Lower leg skin (tissue), 4 donors: ENCODE data around the gene AFAP1L1. TPM values are rescaled to one million over a fixed set of nuclear protein-coding genes. Genes with fewer than 3 reads are reported as not detected.

Experiments used
- DNase-seq, 2 donors: peaks; one replicate each; pipeline ENCODE4 v3.0.0-alpha.2; 2019; ENCODE audit warnings: low spot score in 2 of 2
- H3K4me3 ChIP-seq: fragments of 200-600 bp; sonication (generic); 2 replicates; pipeline ENCODE4 v1.5.1; 2017; ENCODE audit warnings: mild to moderate bottlenecking, low read depth; ENCODE audit not compliant: poor library complexity, severe bottlenecking
- POLR2A ChIP-seq, 2 donors: fragments of 450-650 bp; IDR thresholded peaks; one replicate each; pipeline ENCODE4 v1.6.1; 2016 to 2017; ENCODE audit warnings: antibody characterized with exemption in 2 of 2, mild to moderate bottlenecking in 1 of 2, moderate library complexity in 1 of 2
- WGBS, 2 donors: methylation state at CpG; one replicate each; pipeline ENCODE4 v1.1.5; 2018; 5-methylcytosine and 5-hydroxymethylcytosine counted together
- intact Hi-C: fragments of 100-400 bp; cut with DNase I; formaldehyde crosslinking; loops from one replicate; pipeline ENCODE4 v1.15.0; 2023; ENCODE audit warnings: low total_unique reads
- total RNA-seq, 4 donors: library from RNA; depleted of rRNA; stranded (reverse); fragments of >200 nt; gene quantifications; one replicate each; pipeline ENCODE4 v1.1.0, GENCODE V29; 2016
- TF ChIP-seq, protein P1 (sequence below), 3 donors: fragments of 450-650 bp; IDR thresholded peaks; one replicate each; pipeline ENCODE4 v1.5.1; 2016; ENCODE audit warnings: antibody characterized with exemption in 3 of 3, mild to moderate bottlenecking in 3 of 3, moderate library complexity in 2 of 3

Gene AFAP1L1
- total RNA-seq, 4 donors from 2014 or later = 6.3 to 10.8 (median 8.0) TPM

DNA sequence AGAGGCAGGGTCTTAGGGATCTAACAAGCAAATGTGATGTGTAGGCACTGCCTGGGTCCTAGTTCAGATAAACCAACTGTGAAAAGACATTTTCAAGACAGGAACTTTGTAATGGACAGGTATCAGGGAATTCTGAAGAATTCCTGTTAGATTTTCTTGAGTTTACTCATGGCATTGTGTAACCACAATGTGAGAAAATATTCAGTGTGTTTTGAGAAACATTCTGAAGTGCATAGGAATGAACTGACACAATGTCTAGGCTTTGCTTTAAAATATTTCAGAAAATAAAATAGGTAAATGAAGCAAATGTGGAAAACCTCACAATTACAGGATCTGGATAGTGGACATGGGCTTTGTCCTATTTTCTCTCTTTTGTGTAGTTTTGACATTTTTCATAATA is 15.2 kb upstream of the AFAP1L1 start:
- no peak overlapping the region for H3K4me3 ChIP-seq
- intact Hi-C loops = no loop called here
- no peak for DNase-seq
- TF ChIP-seq POLR2A (IDR thresholded peaks at IDR 0.05) = no peak
- TF ChIP-seq, protein P1, sequence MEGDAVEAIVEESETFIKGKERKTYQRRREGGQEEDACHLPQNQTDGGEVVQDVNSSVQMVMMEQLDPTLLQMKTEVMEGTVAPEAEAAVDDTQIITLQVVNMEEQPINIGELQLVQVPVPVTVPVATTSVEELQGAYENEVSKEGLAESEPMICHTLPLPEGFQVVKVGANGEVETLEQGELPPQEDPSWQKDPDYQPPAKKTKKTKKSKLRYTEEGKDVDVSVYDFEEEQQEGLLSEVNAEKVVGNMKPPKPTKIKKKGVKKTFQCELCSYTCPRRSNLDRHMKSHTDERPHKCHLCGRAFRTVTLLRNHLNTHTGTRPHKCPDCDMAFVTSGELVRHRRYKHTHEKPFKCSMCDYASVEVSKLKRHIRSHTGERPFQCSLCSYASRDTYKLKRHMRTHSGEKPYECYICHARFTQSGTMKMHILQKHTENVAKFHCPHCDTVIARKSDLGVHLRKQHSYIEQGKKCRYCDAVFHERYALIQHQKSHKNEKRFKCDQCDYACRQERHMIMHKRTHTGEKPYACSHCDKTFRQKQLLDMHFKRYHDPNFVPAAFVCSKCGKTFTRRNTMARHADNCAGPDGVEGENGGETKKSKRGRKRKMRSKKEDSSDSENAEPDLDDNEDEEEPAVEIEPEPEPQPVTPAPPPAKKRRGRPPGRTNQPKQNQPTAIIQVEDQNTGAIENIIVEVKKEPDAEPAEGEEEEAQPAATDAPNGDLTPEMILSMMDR (IDR thresholded peaks at IDR 0.05) = no peak

DNA sequence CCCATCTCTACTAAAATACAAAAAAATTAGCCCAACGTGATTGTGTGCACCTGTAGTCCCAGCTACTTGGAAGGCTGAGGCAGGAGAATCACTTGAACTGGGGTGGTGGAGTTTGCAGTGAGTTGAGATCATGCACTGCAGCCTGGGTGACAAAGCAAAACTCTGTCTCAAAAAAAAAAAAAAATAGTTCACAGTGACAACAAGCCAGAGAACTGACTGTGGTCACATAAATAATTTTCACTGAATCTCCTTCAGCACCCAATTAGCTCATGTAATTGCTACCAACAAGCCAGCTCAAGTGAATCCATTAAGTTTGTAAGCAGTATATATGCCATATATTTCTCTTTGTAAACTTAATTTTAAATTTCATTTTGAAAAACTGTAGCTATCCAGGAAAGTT is 14.5 kb upstream of the AFAP1L1 start:
- no peak for TF ChIP-seq POLR2A (IDR thresholded peaks at IDR 0.05)
- TF ChIP-seq, protein P1 (IDR thresholded peaks at IDR 0.05) = no peak
- intact Hi-C loops = no loop called here
- no peak for DNase-seq
- H3K4me3 ChIP-seq = no peak overlapping the region
- WGBS, 2 donors = 64 to 71% methylated on average over 1 of the region's 1 CpG

DNA sequence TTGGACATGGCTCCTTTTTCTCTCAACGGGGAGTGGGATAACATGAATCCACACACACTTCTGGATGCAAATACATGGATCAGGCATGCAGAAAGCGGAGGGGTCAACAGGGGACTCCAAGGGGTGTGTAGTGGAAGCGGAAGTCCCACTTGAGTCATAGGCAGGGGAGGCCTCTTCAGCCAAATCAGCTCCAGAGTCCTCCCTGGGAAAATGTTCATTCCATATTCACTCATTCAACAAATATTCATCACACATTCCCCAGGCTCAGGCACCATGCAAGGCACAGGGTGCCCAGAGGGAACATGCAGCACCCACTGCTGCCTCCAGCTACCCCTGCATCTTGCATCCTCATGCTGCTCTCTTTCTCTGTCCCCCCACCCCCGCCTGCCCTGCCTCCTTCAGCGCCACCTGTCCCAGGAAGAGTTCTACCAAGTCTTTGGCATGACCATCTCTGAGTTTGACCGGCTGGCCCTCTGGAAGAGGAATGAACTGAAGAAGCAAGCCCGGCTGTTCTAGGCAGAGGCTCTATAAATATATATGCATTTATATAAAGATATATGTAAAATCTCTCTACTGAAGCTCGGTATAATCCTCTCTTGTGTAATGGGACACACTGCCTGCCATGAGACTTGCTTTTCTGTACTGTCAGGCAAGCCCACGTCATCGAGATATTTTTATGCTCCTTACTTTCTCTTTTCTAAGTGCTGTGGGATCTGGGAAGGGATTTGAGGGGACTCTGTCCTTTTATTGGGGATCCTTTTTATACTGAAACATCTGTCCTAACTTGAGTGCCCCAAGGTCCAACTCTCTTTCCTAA is 13.6 kb upstream of the AFAP1L1 start:
- DNase-seq = no peak
- intact Hi-C loops = no loop called here
- H3K4me3 ChIP-seq = no peak overlapping the region
- TF ChIP-seq, protein P1 (IDR thresholded peaks at IDR 0.05) = no peak
- no peak for TF ChIP-seq POLR2A (IDR thresholded peaks at IDR 0.05)
- 86 to 88% methylated on average over 10 of the region's 10 CpGs for WGBS, 2 donors

DNA sequence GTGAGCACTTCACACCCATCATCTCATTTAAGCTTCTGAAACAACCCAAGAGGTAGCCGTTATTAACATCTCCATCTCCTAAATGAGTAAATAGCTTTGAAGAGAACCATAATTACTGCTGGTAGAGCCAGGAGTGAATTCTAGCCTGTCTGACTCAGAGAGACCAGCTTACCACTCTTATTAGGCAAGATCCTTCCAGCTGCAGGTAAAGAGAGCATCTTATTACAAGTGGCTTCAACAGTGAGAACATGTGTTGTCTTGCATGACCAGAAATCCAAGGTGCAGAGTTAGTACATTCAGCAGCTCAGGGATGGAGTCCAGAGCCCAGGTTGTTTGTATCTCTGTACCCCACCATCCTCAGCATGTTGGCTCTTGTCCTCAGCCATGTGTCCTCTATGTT is 10.9 kb upstream of the AFAP1L1 start:
- TF ChIP-seq POLR2A (IDR thresholded peaks at IDR 0.05) = no peak
- TF ChIP-seq, protein P1 (IDR thresholded peaks at IDR 0.05) = no peak
- no peak for DNase-seq

DNA sequence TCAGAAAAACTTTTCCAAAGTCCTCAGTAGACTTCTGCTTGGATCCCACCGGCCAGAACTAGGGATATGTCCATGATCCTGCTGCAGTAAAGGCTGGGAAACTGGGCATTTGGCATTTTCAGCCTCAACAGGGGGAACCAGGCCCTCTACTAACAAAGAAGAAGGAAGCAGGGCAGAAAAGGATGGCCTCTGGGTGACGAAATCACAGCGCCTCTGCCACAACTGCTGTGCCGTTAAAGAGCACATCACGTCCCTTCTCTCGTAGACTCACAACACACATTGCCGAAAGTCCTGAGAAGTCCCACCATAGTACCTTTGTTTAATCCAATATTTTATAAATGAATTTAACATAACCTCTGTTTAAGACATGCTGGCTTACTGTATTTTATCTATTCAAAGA is 10.4 kb upstream of the AFAP1L1 start:
- intact Hi-C loops = no loop called here
- WGBS, 2 donors = 74 to 86% methylated on average over 7 of the region's 7 CpGs
- no peak for DNase-seq
- no peak for TF ChIP-seq POLR2A (IDR thresholded peaks at IDR 0.05)
- TF ChIP-seq, protein P1 (IDR thresholded peaks at IDR 0.05) = no peak
- no peak overlapping the region for H3K4me3 ChIP-seq

More for the DNA sequence above, 10.9 kb upstream of the AFAP1L1 start:
- H3K4me3 ChIP-seq = no peak overlapping the region
- 68 to 69% methylated on average over 1 of the region's 1 CpG for WGBS, 2 donors
- intact Hi-C loops = no loop called here

DNA sequence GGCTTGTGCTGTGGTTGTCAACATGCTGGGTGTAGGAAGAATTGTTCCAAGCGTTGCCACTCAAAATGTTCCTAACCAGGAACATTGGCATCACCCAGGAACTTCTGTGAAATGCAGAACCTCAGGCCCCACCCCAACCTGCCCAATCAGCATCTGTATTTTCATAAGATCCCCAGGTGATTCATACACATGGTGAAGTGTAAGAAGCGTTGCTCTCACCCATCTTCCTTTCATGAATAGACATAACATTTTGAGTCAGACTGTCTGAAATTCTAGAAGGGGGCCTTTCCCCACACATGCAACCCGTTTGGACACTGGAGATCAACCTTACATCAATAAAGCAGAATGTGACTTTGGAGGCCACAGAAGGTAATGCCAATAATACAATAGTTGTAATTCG is 9.3 kb upstream of the AFAP1L1 start:
- TF ChIP-seq, protein P1 (IDR thresholded peaks at IDR 0.05) = no peak
- TF ChIP-seq POLR2A (IDR thresholded peaks at IDR 0.05) = no peak
- H3K4me3 ChIP-seq = no peak overlapping the region
- intact Hi-C loops = no loop called here
- no peak for DNase-seq
- WGBS, 2 donors = 79 to 80% methylated on average over 4 of the region's 4 CpGs
